Measurements from ENCODE around the gene ANKMY1.

DNA sequence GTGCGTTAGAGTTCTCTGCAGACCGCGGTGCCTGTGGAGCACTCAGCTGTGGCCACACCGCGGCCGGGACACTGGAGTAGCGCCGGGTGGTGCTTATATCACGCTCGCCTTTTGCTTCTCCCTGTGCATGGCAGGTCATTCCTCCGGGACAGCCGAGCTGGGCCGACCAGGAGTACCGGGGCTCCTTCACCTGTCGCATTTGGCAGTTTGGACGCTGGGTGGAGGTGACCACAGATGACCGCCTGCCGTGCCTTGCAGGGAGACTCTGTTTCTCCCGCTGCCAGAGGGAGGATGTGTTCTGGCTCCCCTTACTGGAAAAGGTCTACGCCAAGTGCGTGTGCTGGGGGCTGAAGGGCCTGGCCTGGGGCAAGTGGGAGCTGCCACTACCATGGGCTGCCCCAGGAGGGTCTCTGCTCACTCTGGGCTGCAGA is 32.9 kb upstream of the ANKMY1 start:
- TF ChIP-seq POLR2A (IDR thresholded peaks at IDR 0.05; ENCODE audit: low read depth) (no peak), EP300 (IDR thresholded peaks at IDR 0.05) (no peak)
- TF ChIP-seq, protein P1, sequence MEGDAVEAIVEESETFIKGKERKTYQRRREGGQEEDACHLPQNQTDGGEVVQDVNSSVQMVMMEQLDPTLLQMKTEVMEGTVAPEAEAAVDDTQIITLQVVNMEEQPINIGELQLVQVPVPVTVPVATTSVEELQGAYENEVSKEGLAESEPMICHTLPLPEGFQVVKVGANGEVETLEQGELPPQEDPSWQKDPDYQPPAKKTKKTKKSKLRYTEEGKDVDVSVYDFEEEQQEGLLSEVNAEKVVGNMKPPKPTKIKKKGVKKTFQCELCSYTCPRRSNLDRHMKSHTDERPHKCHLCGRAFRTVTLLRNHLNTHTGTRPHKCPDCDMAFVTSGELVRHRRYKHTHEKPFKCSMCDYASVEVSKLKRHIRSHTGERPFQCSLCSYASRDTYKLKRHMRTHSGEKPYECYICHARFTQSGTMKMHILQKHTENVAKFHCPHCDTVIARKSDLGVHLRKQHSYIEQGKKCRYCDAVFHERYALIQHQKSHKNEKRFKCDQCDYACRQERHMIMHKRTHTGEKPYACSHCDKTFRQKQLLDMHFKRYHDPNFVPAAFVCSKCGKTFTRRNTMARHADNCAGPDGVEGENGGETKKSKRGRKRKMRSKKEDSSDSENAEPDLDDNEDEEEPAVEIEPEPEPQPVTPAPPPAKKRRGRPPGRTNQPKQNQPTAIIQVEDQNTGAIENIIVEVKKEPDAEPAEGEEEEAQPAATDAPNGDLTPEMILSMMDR (IDR thresholded peaks at IDR 0.05) = no peak
